Activated CD4-positive, alpha-beta T cell treated with anti-CD3 and anti-CD28 coated beads, Interleukin-2, Interleukin-4, amounts not matched to agents 100 ng/mL and 50 ng/mL, durations not matched to agents 16 hours and 8 hours (primary cell): Measurements from ENCODE around the gene ISOC2.

Source experiments
- DNase-seq: peaks from one replicate; pipeline ENCODE4 v3.0.0-alpha.2; 2020; ENCODE audit warnings: low spot score

Gene ISOC2

DNA sequence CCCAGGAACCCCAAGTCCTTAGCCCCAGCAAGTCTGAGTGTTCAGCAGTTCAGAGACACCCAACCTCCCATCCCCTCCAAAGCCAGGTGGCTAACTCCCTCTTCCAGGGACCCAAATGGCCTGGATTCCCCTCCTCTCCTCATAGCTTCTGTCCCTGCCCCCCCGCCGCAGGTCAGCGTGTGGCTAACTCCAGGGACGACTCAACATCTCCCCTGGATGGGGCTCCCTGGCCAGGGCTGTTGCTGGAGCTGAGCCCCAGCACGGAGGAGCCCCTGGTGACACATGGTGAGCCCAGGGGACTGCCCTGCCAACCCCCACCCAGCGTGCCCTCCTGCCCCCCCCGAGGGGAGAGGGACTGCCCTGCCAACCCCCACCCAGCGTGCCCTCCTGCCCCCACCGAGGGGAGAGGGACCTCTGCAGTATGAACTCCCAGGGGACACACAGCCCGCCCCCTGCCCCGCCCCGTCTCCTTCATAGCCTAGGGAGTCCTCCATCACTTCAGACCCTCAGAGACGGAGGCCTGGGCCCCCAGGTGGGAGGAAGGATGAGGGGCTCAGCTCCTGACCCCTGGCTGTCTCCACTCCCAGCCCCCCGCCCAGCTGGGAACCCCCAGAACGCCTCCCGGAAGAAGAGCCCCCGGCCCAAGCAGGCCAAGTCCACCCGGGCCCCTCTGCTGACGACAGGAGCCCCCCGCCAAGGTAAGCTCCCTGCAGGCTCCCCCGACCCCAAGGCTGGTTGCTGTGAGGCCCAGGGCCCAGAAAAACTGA is 28.5 kb upstream of the ISOC2 start:
- DNase-seq = no peak

DNA sequence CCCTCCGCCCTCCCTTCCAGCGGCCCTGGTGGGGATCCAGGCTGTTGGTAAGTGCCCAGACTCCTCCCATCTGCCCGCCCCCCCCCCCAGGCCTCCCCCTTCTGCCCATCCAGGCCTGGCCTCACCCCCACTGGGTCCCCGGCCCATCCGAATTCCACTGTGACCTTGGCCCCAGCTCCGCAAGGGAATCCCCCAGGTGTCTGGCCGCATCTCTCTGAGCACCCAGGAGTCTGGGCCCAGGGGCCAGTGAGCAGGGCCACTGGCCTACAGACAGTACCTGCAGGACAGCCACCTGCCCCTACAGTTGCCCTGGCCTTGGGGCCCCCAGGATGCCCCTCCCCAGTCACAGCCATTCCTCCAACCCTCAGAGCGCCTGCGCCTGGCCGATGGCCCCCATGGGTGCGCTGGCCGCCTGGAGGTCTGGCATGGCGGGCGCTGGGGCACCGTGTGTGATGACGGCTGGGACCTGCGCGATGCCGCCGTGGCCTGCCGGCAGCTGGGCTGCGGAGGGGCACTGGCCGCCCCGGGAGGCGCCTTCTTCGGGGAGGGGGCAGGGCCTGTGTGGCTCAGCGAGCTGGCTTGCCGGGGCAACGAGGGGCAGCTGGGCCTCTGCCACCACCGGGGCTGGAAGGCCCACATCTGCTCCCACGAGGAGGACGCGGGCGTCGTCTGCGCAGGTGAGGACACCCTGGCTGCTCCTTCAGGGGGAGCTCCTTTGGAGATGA is 27.7 kb upstream of the ISOC2 start:
- DNase-seq = no peak

DNA sequence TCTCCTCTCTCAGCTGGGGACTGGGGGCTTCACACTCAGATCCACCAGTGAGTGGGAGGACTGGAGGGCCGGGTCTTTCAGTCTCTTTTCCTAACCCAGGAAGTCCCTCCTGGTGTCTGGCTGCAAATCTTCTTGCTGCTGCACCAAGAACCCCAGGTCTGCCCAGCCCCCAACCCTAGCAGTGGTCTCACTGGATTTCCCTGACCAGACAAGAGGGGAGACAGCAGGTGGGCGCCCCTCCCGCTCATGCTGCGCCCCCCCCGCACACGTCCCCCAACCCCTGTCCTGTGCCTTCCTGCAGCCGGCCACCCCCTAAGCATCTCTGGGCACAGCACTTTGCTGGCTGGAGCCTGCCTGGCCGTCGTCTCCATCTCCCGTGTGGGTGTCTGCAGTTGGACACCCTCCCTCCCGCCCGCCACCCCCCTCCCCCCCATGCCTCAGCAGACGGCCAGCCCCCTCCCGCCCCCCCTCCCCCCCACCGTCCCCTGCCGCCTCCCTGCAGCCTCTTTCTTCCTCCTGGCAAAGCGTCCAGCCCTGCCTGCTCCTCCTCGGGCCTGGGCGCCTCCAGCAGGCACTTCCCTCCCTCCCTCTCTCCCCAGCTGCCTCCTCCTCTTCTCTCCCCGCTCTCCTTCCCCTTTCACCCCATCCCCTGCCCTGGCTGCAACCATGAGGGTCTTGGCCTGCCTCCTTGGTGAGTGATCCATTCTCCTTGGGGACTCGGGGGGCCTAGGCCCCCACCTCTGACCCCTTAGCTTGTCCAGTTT is 26.7 kb upstream of the ISOC2 start, which contains the start of gene SSC5D:
Gene SSC5D, plus strand, starts transcription at position 513 of the 764 bp plus-strand sequence. Its CDS starts 154 bp downstream, at position 667.
- no peak for DNase-seq

DNA sequence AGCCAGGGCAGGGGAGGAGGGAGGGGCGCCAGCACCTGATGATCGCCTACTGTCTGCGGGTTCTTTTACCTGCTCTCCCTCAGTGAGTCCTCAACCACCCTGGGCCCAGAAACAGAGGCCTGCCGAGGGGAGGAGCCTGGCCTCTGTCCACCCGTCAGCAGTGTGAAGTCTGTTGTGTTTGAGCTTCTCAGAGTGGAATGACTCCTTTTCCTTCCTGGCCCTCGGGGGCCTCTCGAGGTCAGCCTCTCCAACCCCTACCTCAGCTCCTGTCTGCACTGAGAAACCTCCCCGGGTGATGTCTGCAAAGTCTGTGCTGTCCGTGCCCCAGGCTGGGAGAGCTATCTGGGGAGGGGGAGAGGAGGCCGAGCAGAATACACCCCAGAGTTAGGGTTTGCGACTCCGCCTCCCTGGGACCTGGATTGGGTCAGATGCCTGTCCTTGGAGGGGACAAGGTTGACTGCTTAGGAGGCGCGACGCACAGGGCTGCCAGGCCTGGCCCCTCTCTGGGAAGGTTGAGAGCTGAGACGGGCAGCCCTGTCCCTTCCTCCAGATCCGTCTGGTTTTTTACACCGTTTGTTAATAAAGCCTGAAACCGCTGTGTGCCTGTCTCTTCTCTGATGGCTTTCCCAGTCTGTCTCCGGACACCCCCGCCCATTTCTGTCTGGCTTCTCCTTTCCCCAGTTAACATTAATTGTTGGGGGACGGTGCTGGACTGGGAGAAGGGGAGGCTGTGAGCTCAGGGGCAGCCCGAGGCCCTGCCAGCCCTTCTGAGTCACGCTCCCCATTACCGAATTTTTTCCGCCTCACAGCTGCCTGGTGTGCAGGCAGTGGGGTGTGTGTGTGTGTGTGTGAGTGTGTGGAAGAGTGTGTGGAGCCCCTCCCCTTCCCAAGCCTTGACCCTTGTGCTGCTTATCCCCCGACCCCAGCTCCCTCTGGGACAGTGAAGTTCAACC is 25.8 kb upstream of the ISOC2 start:
- DNase-seq = peak; percentile 17

DNA sequence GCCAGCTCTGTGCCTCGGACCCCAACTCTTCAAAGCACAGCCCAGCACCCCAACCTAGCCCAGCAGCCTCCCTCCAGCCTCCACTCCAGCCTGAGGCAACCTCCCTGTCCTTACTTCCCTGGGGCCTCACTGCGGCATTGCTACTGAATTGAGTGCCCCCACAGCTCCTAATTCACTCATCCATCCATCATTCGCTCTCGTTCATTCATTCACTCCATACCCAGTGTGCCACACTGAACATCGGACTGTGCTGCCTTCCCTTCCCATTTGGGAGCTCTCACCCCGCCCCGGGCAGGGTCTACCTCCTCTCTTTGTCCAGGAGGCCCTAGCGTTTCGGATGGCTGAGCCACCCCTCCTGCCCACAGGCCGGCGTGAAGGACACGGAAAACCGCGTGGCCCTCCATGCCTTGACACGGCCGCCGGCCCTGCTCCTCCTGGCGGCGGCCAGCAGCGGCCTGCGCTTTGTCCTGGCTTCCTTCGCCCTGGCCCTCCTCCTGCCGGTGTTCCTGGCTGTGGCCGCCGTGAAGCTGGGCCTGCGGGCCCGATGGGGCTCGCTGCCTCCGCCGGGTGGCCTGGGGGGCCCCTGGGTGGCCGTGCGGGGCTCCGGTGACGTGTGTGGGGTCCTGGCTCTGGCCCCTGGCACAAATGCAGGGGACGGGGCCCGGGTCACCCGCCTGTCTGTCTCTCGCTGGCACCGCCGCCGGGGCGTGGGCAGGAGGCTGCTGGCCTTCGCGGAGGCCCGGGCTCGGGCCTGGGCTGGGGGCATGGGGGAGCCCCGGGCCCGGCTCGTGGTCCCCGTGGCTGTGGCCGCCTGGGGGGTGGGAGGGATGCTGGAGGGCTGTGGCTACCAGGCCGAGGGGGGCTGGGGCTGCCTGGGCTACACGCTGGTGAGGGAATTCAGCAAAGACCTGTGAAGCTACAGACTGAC is 24.9 kb upstream of the ISOC2 start:
- no peak for DNase-seq

DNA sequence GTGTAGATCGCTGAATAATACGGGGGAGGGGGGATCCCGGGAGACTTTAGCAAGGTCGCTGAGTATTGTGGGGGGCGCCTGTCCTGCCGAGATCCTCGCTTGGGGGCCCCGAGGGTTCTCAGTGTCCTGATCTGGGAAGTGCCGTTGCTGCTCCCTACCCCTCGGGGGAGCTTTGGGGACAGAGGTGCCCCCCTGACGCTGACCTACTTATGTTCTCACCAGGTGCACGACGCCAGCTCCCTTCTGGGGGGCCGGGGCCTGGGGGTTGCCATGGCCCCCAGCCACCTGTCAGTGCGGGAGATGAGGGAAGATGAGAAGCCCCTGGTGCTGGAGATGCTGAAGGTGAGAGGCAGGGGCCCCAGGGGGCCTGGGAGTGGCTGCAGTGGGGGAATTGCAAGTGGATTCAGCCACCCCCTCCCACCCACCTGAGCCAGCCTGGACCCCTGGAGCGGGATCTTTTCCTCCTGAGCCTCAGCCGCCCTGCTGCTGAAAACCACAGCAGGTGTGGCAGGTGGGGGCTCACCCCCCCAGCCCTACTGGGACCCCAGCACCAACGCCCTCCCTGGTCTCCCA is 24.1 kb upstream of the ISOC2 start:
- DNase-seq = no peak

DNA sequence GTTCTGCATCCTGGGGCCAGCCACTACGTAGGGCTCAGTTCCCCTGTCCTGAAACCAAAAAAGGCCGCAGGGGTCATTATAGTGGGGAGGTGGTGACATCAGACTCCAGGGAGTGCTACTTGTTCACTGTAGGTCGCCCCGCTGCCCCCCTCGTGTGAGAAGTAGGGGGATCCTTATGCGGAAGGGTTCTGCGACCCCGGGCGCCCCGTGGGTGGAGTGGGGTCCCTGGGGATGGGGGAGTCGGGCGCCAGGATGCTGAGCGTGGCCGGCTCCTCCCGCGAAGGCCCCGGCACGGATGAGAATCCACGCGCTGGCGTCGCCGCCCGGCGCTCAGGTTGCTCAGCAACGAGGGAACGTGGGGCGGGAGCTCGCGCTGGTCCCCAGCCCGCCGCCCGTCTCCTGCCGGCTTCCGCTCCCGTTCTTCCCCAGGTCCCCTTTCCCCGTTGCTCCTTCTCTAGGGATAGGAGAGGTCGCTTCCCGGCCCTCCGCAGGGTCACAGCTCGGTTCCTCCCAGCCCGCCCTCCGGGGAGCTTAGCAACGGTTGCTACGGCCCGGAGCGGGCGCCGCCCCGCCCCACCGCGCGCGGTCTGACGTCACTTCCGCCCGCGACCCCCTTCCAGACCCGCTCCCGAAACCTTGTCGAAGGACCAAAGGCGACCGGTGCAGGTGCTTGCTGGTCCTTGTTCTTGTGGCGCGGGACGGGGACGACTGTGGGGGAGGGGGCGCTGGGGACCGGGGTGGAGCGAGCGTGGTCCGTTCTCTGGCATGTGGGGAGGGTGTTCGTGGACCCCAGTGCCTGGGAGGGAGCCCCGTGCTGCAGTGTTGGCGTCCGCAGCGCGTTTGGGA is 23.4 kb upstream of the ISOC2 start, which contains the start of gene NAT14:
Gene NAT14, plus strand, starts transcription at position 596 of the 846 bp plus-strand sequence. CDS start 521 bp downstream, outside the sequence.
- peak; percentile 63 for DNase-seq

DNA sequence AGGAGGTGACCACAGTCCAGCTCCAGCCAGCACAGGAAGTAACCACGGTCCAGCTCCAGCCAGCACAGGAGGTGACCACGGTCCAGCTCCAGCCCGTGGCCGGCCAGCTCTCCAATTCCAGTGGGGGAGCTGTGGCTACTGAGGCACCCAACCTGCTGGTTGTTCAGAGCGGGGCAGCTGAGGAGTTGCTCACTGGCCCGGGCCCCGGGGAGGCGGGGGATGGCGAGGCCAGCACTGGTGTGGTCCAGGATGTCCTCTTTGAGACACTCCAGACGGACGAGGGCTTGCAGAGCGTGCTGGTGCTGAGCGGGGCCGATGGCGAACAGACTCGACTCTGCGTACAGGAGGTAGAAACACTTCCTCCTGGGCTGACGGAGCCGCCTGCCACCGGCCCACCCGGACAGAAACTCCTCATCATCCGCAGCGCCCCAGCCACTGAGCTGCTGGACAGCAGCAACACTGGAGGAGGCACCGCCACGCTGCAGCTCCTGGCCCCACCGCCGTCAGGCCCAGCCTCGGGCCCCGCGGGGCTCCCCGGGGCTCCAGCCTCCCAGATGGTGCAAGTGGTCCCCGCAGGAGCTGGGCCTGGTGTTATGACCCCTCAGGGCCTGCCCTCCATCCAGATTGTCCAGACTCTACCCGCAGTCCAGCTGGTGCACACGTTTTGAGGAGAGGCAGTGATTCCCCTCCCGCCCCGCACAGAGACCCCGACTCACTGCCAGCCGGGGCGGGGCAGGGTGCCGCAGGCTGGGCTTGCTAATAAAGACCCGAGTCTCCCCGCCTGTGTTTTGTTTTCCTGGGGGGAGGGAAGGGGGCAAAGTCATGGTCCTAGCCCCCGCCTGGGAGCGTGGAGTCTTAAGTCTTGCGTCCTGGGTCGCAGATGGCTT is 22.5 kb upstream of the ISOC2 start:
- DNase-seq = no peak

DNA sequence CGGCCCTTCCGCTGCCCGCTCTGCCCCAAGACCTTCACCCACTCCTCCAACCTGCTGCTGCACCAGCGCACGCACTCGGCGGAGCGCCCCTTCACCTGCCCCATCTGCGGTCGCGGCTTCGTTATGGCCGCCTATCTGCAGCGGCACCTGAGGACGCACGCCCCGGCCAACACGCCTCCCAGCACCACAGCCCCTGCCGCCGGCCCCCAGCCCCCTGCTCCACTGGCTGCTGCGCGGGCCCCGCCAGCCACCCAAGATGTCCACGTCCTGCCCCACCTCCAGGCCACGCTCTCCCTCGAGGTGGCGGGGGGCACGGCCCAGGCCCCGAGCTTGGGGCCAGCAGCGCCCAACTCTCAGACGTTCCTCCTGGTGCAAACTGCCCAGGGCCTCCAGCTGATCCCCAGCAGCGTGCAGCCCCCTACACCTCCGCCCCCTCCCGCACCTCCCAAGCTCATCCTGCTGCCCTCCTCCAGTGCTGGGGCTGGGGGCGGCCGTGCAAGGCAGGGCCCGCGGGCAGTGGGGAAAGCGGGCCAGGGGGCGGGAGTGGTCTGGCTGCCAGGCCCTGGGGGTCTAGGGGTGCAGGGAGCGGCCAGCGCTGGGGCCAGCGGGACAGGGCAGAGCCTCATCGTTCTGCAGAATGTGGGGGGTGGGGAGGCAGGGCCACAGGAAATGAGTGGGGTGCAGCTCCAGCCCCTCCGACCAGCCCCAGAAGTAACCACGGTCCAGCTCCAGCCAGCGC is 21.7 kb upstream of the ISOC2 start:
- no peak for DNase-seq

DNA sequence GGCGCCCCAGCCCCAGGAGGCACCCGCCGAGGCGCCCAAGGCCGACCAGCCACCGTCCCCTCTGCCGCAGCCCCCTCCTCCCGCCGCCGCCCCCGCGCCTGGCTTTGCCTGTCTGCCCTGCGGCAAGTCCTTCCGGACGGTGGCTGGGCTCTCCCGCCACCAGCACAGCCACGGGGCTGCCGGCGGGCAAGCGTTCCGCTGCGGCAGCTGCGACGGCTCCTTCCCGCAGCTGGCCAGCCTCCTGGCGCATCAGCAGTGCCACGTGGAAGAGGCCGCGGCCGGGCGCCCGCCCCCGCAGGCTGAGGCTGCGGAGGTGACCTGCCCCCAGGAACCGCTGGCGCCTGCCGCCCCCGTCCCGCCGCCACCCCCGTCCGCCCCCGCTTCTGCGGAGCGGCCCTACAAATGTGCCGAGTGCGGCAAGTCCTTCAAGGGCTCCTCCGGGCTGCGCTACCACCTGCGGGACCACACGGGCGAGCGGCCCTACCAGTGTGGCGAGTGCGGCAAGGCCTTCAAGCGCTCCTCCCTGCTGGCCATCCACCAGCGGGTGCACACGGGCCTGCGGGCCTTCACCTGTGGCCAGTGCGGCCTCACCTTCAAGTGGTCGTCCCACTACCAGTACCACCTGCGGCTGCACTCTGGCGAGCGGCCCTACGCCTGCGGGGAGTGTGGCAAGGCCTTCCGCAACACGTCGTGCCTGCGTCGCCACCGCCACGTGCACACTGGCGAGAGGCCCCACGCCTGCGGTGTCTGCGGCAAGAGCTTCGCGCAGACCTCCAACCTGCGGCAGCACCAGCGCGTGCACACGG is 20.9 kb upstream of the ISOC2 start:
- no peak for DNase-seq

DNA sequence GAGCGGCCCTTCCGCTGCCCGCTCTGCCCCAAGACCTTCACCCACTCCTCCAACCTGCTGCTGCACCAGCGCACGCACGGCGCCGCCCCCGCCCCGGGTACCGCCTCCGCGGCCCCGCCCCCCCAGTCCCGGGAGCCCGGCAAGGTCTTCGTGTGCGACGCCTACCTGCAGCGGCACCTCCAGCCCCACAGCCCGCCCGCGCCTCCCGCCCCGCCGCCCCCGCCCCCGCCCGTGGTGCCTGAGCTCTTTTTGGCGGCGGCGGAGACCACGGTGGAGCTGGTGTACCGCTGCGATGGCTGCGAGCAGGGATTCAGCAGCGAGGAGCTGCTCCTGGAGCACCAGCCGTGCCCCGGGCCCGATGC is 20.3 kb upstream of the ISOC2 start:
- no peak for DNase-seq

DNA sequence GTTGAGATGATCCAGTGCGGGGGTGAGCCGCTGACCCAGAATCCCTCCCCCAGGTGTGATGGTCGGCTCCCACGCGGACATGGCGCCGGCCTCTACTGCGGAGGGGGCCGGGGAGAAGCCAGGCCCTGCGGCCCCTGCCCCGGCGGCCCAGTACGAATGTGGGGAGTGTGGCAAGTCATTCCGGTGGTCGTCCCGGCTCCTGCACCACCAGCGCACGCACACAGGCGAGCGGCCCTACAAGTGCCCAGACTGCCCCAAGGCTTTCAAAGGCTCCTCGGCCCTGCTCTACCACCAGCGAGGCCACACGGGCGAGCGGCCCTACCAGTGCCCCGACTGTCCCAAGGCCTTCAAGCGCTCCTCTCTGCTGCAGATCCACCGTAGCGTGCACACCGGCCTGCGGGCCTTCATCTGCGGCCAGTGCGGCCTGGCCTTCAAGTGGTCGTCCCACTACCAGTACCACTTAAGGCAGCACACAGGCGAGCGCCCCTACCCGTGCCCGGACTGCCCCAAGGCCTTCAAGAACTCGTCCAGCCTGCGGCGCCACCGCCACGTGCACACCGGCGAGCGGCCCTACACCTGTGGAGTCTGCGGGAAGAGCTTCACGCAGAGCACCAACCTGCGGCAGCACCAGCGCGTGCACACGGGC is 19.8 kb upstream of the ISOC2 start:
- DNase-seq = no peak

DNA sequence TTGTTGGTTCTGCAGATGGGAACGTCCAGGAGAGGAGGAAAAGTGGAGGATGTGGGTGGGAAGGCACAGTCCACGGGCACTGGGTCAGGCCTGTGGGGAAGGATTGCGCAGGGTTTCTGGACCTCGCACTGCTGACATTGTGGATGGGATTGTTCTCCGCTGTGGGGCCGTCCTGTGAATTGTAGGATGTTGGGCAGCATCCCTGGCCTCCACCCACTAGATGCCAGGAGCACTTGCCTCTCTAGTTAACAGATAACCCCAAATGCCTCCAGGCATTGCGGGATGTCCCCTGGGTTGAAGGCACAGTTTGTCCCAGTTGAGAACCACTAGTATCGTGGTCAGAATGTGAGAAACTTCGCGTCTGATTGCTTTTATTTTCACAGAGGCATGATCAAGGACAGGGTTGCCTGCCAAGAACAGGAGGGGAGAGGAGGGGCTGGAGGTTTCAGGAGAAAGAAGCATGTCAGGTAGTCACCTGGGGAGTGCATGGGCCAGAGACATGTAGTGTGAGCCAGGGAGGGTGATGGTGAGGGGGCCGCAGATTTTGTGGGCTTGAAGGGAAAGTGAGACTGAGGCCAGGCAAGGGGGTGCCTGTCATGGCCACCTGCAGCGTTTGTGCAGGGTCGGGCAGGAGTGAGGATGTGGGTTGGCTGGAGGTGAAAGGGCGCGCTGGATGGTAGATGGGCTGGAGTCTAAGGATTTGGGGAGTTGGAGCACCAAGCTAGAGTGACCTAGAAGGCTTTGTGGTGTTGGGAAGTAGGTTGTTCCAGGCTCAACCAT is 18.2 kb upstream of the ISOC2 start:
- DNase-seq = no peak

DNA sequence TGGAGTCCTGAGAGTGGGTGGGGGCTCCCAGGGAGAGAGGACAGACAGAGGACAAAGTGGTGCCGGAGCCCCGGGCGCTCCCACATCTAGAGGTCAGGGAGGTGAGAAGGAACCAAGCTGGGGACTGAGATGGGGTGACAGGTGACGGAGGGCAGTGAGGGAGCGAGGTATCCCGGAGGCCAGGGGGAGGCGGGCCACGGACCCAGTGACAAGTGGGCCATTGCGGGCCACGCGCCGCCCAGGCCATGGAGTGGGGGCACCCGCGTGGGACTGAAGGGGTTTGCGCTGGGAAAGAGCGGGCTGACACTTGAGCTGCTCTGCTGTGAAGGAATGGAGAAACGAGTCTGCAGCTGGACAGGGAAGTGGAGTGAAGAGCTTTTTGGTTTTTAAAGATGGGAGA is 17.6 kb upstream of the ISOC2 start:
- DNase-seq = no peak

DNA sequence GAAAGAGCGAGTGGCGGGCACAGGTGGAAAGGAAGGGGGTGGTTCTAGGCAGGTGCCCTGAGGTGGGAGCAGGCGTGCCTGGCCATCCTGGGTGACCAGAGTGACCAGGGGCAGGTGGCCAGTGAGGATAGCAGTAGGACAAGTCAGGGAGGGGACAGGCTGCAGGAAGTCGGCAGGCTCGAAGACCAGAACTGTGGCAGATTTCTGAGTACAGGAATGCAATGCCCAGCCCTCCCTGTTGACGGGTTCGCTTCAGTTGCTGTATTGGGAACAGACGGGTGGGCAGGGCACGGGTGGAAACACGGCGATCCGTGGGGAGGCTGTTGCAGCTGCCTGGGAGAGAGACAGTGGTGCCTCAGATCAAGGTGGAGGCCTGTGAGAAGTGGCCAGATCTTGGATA is 16.9 kb upstream of the ISOC2 start:
- DNase-seq = no peak
